Muscle of leg (tissue), 11 donors: ENCODE data around the gene CMIP. TPM values are rescaled to one million over a fixed set of nuclear protein-coding genes. Genes with fewer than 3 reads are reported as not detected.
A peak's percentile ranks its signal among the peaks of the same experiment; 100 is the strongest.

Experiments
- DNase-seq: peaks from one replicate; pipeline ENCODE4 v3.0.0; 2013
- H3K27ac ChIP-seq: one replicate; pipeline ENCODE4 v1.5.1; 2013; ENCODE audit warnings: mild to moderate bottlenecking, low read length, control low read depth
- H3K27me3 ChIP-seq: one replicate; pipeline ENCODE4 v1.6.1; 2013; ENCODE audit warnings: low read length; ENCODE audit not compliant: control insufficient read depth, insufficient read depth
- H3K36me3 ChIP-seq: one replicate; pipeline ENCODE4 v1.6.1; 2013; ENCODE audit warnings: low read length; ENCODE audit not compliant: control insufficient read depth, insufficient read depth
- H3K4me1 ChIP-seq: one replicate; pipeline ENCODE4 v1.6.1; 2013; ENCODE audit warnings: low read length; ENCODE audit not compliant: control insufficient read depth, insufficient read depth
- H3K4me3 ChIP-seq: one replicate; pipeline ENCODE4 v1.5.1; 2013; ENCODE audit warnings: low read length, control low read depth
- H3K9me3 ChIP-seq: replicated peaks from 2 replicates; pipeline ENCODE4 v1.6.1; 2013; ENCODE audit warnings: low read depth, low read length; ENCODE audit not compliant: control insufficient read depth
- WGBS: methylation state at CpG from one replicate; pipeline ENCODE4 v1.1.5; 2013; ENCODE audit warnings: missing lambda C conversion rate; ENCODE audit not compliant: insufficient coverage; 5-methylcytosine and 5-hydroxymethylcytosine counted together
- polyA plus RNA-seq, 8 donors: library from polyadenylated mRNA; unstranded; fragments of 120-200 nt; gene quantifications; one replicate each; pipeline versions ENCODE4 v1.2.1 to v1.2.3, GENCODE V29; 2013; ENCODE audit warnings: inconsistent platforms in 1 of 8, low replicate concordance in 1 of 8; ENCODE audit not compliant: insufficient read length in 8 of 8, insufficient read depth in 1 of 8
- total RNA-seq: library from RNA; stranded (reverse); fragments of 120-200 nt; gene quantifications from one replicate; pipeline ENCODE4 v1.2.4, GENCODE V29; 2013

CMIP gene
- total and polyA plus RNA-seq, 9 donors: 5.5 to 24.3 (median 18.8) TPM

DNA sequence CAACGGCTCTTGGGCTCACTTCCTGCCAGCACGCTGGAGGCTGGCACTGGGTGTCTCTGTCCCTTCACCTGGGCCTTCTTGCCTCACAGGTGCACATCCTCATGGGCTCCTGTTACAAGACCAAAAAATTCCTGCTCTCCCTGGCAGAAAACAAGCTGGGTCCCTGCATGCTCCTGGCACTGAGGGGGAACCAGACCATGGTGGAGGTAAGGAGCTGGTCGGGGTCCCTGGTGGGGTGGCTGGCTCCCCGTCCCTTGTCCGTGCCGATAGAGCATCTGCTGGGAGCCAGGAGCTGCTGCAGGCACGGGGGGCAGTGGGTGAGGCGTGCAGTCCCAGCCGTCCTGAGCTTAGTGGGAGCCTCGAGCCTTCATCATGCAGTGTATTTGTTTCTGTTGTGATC is 255.0 kb downstream of the CMIP start:
- Histone ChIP-seq H3K9me3 (no peaks in the 10 kb centered on the region), H3K27ac (no peak overlapping the region), H3K27me3 (no peaks in the 10 kb centered on the region), H3K4me3 (no peak overlapping the region), H3K4me1 (peaks cover 43% of the 10 kb centered on the region), H3K36me3 (peaks cover 48% of the 10 kb centered on the region)
- WGBS: 87% methylated on average over 6 of the region's 10 CpGs
- no peak for DNase-seq

DNA sequence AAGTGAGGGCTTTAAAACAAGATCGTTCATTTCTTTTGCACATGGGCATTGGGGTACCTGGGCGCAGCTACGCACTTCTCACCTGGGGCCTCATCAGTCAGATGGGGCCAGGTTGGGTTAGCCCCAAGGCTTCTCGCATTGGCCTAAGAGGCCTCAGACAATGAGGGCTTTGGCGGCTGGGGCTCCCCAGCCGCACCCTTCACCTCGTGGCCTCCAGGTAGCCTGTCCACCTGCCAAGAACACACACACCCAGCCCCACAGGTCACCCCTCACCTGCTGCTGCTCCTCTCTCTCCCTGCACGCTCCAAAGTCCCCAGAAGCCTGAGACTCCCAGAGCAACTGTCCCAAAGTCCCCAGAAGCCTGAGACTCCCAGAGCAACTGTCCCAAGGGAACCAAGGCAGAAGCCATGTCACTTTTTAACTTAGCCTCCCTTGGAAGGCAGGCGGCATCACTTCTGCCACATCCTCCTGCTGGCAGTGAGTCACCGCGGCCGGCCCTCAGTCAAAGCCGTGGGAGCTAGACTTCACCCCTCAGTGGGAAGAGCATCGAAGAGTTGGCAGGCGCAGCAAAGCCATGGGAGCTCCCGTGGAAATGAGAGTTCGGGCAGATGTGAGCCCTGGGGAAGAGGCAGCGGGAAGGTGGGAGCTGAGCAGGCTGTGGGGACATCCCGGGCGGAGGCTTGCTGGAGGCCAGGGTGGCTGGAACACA is 255.6 kb downstream of the CMIP start:
- WGBS: 90% methylated on average over 19 of the region's 20 CpGs
- no peaks in the 10 kb centered on the region for H3K27me3 ChIP-seq
- H3K9me3 ChIP-seq: no peaks in the 10 kb centered on the region
- peaks cover 54% of the 10 kb centered on the region for H3K36me3 ChIP-seq
- no peak overlapping the region for H3K4me3 ChIP-seq
- no peak for DNase-seq
- H3K4me1 ChIP-seq: peaks cover 37% of the 10 kb centered on the region
- no peak overlapping the region for H3K27ac ChIP-seq

DNA sequence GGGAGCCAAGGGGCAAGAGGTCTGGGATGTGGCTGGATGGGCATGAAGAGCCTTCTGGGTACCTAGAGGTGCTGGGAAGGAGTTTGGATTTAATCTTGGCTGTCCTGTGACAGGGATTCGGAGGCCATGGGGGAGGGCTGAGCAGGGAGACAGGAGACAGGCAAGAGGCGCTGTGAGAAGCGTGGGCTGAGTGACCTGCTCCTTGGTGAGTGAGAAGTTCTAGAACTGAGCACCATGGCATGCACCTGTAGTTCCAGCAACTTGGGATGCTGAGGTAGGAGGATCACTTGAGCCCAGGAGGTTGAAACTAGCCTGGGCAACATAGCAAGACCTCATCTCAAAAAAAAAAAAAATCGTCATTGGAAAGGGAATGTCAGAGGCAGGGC is 256.2 kb downstream of the CMIP start:
- DNase-seq: no peak
- no peaks in the 10 kb centered on the region for H3K27me3 ChIP-seq
- WGBS: 100% methylated on average over 3 of the region's 4 CpGs
- H3K4me1 ChIP-seq: peaks cover 31% of the 10 kb centered on the region
- peaks cover 60% of the 10 kb centered on the region for H3K36me3 ChIP-seq
- H3K4me3 ChIP-seq: no peak overlapping the region
- H3K9me3 ChIP-seq: no peaks in the 10 kb centered on the region
- no peak overlapping the region for H3K27ac ChIP-seq

DNA sequence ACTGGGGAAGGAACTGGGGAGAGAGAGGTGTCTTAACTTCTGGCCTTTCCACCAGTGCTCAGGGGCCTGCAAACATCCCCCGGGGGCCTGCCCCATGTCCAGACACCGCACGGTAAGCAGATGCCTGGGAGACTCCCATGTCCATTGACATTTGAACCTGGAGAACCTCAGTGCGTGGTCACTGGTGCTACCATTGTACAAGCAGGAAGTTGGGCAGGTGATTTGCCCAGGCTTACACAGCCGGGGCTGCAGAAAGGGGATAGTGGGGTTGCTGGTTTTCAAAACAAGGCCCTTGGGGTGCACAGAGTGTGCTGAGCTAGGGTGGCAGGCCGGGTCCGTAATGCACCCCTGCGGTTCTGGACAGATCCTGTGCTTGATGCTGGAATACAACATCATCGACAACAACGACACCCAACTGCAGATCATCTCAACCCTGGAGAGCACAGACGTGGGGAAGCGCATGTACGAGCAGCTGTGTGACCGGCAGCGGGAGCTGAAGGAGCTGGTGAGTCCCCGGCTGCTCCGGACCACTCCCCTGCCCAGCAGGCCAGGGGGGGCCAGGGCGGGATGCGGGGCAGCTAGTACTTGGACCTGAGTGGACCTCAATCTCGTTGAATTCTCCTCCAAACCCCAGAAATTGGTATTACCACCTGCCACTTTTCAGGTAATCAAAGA is 256.8 kb downstream of the CMIP start:
- H3K27me3 ChIP-seq: no peaks in the 10 kb centered on the region
- DNase-seq: no peak
- H3K27ac ChIP-seq: no peak overlapping the region
- no peaks in the 10 kb centered on the region for H3K9me3 ChIP-seq
- peaks cover 24% of the 10 kb centered on the region for H3K4me1 ChIP-seq
- peaks cover 63% of the 10 kb centered on the region for H3K36me3 ChIP-seq
- WGBS: 90% methylated on average over 20 of the region's 20 CpGs
- no peak overlapping the region for H3K4me3 ChIP-seq

DNA sequence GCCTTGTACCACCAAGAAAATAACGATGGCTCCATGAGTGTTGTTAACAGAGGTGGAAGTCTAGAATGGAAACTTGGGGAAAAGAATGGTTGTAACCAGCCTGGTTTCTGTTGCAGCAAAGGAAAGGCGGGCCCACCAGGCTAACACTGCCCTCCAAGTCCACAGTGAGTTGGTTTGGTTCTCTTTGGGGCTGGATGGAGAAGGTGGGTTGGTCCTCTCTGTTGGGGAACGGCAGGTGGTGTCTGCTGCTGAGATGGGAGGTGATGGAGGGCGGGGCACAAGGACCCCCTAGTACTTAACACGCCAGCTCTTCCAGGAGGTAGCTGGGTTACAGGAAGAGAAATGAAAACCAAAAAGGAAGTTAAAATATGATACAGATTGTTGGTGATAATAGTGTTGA is 257.9 kb downstream of the CMIP start:
- peaks cover 57% of the 10 kb centered on the region for H3K36me3 ChIP-seq
- peaks cover 16% of the 10 kb centered on the region for H3K4me1 ChIP-seq
- no peak for DNase-seq
- no peaks in the 10 kb centered on the region for H3K27me3 ChIP-seq
- H3K9me3 ChIP-seq: no peaks in the 10 kb centered on the region
- no peak overlapping the region for H3K4me3 ChIP-seq
- H3K27ac ChIP-seq: no peak overlapping the region
- WGBS: 91% methylated on average over 4 of the region's 5 CpGs

DNA sequence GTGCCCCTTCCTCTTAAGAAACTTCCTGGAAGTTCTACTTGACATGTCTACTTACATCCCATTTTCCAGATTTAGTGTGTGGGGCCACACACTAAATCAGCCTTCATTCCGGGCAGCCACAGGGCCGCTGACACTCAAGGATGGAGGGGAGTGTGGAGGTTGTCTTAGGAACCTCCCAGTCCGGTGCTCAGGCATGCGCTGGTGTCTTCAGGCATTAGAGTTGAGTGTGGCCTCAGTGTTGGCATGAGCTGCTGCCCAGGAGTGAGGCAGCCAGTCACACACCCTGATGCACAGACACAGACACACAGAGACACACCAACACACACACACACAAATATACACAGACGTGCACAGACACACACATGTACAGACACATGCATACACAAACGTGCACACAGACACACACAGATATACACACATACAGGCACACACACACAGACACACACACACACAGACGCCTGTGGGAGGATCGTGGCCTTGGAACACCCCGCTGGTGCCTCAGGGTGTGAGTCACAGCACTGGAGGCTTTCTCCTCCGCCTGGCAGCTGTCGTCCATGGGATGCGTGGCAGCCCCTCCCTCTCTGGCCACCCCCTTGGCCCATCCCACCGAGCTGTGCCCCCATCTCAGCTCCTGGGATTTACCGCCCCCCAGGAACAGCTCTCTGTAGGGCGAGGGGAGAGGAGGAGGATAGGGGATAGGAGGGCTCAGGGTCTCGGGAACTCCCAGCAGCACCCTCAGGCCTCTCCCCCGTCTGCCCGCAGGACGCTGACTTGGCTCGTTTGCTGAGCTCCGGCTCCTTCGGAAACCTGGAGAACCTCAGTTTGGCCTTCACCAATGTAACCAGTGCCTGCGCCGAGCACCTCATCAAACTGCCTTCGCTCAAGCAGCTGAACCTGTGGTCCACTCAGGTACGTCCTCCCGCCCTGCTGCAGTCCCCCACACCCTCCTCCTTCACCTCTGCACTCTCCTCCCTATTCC is 258.9 kb downstream of the CMIP start:
- no peak overlapping the region for H3K4me3 ChIP-seq
- no peaks in the 10 kb centered on the region for H3K27me3 ChIP-seq
- H3K9me3 ChIP-seq: no peaks in the 10 kb centered on the region
- H3K36me3 ChIP-seq: peaks cover 58% of the 10 kb centered on the region
- WGBS: 75% methylated on average over 15 of the region's 27 CpGs
- H3K4me1 ChIP-seq: peaks cover 14% of the 10 kb centered on the region
- DNase-seq: peak; percentile 58
- H3K27ac ChIP-seq: no peak overlapping the region

DNA sequence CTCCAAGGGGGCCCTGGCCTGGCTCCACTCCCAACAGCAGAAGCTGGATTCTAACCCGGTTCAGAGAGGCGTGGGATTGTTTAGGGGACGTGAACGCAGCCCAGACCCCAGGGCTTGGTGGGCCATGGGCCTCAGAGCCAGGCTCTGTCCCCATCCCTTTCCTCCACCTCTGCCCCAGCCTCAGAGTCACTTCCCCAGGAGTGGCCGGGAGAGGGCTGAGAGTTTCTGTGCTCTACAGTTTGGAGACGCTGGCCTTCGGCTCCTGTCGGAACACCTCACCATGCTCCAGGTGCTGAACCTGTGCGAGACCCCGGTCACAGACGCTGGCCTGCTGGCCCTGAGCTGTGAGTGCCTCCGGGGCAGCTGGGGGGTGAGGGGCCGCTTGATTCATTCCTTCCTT is 260.7 kb downstream of the CMIP start:
- Histone ChIP-seq H3K4me3 (no peak overlapping the region), H3K36me3 (peaks cover 55% of the 10 kb centered on the region), H3K27me3 (no peaks in the 10 kb centered on the region), H3K27ac (no peak overlapping the region), H3K4me1 (peaks cover 14% of the 10 kb centered on the region), H3K9me3 (no peaks in the 10 kb centered on the region)
- no peak for DNase-seq
- WGBS: 93% methylated on average over 12 of the region's 13 CpGs

DNA sequence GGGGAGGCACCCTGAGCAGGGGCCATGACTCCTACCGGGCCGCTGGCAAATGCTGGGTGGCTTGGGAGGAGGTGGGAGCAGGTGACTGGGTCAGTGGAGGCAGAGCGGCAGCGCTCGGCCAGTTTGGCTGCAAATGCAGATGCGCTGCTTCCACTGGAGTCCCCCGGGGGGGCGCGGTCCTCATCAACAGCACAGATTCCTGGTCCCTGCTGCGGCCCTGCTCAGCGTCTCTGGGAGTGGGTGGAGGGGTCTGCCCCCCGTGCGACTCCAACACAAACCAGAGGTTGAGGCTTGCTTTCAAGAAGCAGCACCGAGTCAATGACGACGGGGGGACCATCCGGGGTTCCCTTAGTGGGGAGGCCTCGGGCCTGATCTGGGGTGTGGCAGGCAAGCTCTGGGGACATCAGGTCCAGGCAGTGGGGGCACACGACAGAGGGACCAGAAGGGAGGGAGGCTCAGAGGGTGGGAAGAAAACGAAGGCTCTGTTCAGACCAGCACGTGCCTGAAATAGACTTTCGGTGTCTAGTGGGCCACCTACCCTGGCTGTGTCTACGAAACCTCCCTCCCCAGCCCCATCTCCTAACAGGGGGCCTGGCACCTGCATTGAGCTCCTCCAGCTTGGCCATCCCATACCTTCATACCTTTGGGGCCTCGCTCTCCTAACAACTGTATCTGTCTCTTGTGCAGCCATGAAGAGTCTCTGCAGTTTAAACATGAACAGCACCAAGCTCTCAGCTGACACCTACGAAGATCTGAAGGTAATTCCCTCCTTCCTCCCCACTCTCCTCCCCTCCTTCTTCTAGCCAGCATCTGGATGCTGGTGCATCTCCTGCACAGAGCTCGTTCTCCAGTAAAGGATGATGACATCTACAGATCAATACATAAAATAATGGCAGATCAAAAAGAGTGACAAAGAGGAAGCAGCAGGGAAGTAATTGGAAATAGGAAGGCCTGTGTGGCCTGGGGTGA is 262.0 kb downstream of the CMIP start:
- WGBS: 82% methylated on average over 15 of the region's 26 CpGs
- Histone ChIP-seq H3K36me3 (peaks cover 47% of the 10 kb centered on the region), H3K27ac (no peak overlapping the region), H3K27me3 (no peaks in the 10 kb centered on the region), H3K4me3 (no peak overlapping the region), H3K9me3 (no peaks in the 10 kb centered on the region), H3K4me1 (peaks cover 14% of the 10 kb centered on the region)
- DNase-seq: no peak

DNA sequence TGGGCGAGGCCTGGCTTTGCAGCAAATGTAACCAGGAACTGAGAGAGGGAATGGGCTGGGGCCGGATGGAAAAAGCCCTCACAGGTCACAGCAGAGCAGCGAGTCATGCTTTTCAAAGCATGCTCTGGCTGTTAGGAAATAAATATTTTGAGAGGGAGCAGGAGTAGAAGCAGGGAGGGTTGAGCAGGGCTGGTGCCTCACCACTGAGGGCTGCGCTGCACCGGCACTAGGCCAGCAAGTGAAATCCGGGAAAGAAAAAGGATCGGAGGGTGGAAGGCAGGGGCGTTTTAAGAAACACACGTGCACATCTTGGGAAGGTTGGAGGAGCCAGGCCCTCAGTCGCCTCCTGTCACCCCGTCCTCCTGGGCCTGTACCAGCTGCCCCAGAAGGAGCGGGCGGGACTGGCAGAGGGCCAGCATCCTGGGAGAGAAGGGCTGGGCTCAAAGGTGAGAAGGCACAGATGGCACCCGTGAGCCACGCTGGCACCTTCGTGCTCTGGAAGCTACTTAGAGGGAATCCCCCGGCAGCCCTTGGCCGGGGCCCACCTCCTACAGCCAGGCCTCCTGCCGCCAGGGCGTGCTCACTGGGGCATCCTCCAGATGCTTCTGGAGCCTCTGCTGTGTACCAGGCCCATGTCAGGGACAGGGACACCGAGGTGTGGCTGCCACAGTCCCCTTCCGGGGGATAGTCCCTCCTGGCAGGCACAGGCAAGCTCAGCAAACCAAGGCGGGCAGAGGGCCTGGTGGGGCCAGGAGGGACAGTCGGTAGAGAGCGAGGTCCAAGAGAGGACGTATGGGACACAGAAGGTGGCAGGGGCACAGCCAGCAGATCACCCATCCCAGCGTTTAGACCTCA is 263.0 kb downstream of the CMIP start:
- no peaks in the 10 kb centered on the region for H3K27me3 ChIP-seq
- DNase-seq: no peak
- H3K36me3 ChIP-seq: peaks cover 40% of the 10 kb centered on the region
- peaks cover 14% of the 10 kb centered on the region for H3K4me1 ChIP-seq
- no peaks in the 10 kb centered on the region for H3K9me3 ChIP-seq
- H3K4me3 ChIP-seq: no peak overlapping the region
- WGBS: 69% methylated on average over 23 of the region's 27 CpGs
- H3K27ac ChIP-seq: peak overlapping the region; percentile 55
